ENCODE measurements around the gene PCGF2.

DNA sequence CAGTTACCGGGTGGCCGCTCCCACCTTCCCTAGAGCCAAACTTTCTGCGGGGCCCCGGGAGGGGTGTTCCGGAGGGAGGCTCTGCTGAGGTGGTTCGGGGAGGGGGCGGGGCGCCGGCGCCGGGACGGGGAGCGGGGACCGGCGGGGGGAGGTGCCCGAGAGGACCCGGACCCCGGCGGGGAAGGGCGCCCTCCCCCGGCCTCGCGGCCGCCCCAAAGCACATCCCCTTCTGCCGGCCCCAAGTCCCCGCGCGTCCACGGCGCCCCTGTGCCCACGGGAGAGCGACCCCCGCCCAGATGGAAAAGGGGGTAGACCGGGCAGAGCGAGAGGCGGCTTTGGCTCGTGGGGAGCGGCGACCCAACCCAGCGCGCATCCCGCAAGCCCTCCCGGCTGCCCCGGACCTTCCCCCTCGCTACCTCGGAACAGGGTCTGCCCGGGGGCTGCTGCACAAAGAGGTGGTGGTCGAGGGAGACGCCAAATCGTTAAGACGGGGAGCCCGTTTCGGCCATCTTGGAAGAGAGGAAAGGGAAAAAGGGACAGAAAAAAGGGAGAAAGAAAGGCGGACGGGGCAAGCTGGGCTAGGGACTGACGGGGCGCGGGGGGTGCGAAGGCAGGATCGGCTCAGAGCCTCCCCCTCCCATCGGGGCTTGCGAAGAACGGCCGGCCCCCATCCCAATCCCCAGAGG lies 530 bp downstream of the PCGF2 start:
- TF ChIP-seq CTCF (IDR thresholded peaks at IDR 0.05; ENCODE audit: low read length) (no peak), EZH2 (IDR thresholded peaks at IDR 0.05; ENCODE audit: borderline replicate concordance, low read length) (no peak)

Measured in OCI-LY1 (cell line).